HG03095 (cell line): ENCODE measurements around the gene TAS1R3.

Source experiments
- ATAC-seq: cut with Tn5 transposase; IDR thresholded peaks from one replicate; pipeline ENCODE4 v1.9.1; 2021; ENCODE audit warnings: moderate library complexity; ENCODE audit not compliant: unreplicated experiment

Gene TAS1R3

DNA sequence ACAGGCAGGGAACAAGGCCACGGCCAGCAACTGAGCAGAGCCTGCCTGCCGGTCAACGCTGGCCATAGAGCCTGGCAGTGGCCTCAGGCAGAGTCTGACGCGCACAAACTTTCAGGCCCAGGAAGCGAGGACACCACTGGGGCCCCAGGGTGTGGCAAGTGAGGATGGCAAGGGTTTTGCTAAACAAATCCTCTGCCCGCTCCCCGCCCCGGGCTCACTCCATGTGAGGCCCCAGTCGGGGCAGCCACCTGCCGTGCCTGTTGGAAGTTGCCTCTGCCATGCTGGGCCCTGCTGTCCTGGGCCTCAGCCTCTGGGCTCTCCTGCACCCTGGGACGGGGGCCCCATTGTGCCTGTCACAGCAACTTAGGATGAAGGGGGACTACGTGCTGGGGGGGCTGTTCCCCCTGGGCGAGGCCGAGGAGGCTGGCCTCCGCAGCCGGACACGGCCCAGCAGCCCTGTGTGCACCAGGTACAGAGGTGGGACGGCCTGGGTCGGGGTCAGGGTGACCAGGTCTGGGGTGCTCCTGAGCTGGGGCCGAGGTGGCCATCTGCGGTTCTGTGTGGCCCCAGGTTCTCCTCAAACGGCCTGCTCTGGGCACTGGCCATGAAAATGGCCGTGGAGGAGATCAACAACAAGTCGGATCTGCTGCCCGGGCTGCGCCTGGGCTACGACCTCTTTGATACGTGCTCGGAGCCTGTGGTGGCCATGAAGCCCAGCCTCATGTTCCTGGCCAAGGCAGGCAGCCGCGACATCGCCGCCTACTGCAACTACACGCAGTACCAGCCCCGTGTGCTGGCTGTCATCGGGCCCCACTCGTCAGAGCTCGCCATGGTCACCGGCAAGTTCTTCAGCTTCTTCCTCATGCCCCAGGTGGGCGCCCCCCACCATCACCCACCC is at the start of gene TAS1R3:
Gene TAS1R3, plus strand, starts transcription at position 213 of the 898 bp plus-strand sequence. Its CDS starts 66 bp downstream, at position 279.
- ATAC-seq = no peak

DNA sequence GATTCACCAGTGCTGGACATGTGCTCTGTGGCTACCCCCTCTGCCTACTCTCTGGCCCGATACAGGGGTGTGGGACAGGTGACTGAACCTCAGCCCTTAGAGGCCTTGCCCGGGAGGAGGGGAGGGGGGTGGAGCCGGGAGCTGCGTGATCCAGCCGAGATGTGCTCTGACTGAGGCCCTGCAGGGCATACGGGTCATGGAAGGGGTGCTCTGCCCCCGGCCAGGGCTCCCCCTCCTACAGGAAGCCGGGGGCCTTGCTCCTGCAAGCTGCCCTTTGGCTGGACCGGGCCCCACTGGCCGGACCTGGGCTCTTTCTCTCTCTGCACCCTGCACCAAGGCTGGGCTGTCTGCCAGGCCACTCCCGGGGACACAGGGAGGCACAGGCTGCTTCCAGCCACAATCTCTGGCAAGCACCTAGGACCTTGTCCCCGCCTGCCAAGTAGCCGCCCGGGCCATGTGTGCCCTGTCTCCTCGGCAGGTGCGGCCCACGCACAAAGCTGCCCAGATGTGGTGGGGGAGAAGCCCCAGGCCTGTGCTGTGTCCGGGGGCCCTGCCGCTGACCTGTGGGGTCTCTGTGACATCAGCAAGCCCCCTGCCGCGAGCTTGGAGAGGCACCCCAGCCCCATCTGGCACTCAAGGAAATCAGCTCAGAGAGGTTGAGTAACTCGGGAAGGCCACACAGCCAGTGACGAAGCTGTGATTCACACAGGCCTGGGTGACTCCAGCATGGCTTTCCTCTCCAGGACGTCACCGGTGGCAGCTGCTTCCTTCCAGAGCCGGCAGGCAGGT is 49.4 kb upstream of the TAS1R3 start:
- no peak for ATAC-seq

DNA sequence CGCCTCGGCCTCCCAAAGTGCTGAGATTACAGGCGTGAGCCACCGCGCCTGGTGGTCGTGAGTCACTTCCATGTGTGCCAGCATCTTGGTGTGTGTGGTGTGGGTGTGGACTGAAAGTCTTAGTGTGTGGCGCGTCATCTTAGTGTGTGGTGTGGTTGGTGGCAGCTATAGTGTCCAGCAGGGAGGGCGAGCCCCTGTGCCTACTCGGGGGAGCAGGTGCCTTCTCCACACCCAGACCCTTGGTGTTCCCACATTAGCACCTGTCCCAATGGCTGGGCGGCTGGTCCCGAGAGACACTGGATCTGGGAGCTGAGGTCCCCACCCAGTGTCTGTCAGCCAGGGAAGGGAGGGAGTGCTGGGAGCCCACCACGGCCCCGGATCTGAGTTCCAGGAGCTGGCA is 48.1 kb upstream of the TAS1R3 start:
- no peak for ATAC-seq

DNA sequence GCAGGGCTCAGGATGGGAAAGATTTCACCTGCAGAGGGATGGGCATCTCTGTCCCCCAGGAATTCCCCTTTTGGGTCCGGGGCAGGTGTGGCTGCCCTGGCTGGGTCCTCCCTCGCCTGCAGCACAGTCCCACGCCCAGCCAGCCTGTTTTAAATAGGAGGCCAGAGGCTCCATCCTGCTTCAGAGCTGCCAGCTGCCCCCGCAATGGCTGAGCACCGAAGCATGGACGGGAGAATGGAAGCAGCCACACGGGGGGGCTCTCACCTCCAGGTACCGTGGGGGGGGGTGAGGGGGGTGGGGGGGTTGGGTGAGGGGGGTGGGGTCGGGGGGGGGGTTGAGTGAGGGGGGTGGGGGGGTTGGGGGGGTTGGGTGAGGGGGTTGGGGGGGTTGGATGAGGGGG is 47.3 kb upstream of the TAS1R3 start:
- ATAC-seq = no peak

DNA sequence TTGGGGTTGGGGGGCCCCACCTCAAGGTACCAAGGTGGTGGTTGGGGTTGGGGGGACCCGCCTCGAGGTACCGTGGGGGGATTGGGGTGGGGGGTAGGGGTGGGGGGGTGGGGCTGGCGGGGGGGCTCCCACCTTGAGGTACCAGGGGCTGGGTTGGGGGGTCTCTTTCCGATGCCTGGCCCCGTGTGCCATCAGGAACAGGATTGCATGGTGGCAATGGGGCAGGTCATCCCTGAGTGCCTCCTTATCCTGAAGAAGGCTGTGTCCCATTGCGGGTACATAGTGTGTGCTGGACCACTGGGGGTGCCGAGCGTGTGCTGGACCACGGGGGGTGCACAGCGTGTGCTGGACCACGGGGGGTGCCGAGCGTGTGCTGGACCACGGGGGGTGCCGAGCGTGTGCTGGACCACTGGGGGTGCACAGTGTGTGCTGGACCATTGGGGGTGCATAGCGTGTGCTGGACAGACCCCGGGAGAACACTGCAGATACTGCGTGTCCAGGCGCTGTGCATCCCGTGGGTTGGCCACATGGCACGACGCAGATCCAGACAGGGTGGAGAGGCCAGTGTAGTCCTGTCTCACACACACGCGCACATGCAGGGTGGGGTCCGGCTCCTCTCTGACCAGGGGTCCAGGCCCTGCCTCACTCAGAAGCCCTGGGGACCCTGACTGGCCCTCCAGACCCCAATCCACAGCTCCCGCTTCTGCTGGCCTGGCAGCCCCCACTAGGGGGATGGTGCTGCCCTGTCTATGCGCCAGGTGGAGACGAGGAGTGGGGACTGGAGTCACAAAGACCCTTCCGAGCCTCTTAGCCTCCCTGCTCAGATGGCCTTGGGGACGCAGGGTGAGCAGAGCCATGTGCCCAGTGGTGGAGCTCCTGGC is 46.6 kb upstream of the TAS1R3 start:
- ATAC-seq = no peak

DNA sequence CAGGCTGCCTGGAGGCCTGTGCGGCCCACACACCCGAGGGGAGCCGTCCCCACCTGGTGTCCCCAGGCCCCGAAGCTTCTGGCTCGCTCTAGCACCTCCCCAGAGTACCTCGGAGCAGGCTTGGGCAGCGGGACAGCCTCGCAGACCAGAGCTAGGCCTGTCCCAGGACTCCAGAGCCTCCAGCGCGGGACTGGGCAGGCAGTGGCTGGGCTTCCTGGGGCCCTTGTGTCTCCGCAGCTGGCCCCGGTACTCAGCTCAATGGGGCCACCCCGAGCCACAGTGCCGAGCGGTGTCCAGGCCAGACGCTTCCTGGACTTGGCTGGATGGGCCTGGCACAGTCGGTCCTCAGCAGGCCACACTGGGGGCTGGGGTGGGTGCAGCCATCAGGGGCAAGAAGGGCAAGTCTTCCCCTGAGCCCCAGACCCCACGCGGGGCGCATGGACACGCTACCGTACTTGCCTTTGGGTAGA is 45.9 kb upstream of the TAS1R3 start:
- no peak for ATAC-seq

DNA sequence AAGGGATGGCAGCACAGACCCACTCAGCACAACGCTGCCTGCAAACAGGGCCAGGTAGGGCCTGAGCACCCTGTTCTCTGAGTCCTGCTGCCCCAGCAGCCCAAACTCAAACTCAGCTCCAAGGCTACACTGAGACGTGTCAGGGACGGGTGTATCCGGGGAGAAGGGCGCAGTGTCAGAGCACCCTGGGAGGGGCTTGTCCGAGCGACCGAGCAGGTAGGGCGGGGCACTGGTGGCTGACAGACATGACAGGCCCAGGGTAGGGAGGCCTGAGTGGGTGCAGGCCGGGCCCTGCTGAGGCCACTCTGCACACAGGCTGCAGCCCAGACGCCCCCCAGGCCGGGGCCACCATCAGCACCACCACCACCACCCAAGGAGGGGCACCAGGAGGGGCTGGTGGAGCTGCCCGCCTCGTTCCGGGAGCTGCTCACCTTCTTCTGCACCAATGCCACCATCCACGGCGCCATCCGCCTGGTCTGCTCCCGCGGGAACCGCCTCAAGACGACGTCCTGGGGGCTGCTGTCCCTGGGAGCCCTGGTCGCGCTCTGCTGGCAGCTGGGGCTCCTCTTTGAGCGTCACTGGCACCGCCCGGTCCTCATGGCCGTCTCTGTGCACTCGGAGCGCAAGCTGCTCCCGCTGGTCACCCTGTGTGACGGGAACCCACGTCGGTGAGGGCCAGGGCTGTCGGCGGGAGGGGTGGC is 45.3 kb upstream of the TAS1R3 start:
- no peak for ATAC-seq

DNA sequence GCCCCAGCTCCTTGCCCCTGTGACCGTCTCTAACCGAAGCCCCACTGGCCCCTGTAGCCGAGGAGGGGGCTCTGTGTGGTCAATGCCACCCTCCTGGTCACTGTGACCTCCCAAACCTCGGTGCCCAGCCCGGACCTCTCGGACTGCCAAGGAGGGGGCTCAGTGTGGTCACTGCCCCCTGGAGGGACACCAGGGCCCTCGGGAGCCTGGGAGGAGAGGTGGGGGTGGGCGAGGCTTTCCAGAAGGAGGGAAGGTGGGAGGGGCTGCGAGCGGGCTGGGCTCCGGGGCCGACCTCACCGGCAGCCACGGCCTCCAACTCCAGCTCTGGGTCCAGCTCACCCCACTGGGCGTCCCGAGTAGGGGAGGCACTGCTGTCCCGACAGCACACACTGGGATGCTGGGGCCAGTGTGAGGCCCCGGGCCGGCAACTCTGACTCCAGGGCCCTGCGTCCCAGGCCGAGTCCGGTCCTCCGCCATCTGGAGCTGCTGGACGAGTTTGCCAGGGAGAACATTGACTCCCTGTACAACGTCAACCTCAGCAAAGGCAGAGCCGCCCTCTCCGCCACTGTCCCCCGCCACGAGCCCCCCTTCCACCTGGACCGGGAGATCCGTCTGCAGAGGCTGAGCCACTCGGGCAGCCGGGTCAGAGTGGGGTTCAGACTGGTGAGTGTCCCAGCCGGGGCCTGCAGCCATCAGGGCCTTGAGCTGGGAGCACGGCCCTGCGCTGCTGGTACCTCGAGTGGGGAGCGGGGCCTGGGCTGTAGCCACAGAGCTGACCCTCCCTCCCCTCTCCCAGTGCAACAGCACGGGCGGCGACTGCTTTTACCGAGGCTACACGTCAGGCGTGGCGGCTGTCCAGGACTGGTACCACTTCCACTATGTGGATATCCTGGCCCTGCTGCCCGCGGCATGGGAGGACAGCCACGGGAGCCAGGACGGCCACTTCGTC is 44.5 kb upstream of the TAS1R3 start:
- no peak for ATAC-seq

DNA sequence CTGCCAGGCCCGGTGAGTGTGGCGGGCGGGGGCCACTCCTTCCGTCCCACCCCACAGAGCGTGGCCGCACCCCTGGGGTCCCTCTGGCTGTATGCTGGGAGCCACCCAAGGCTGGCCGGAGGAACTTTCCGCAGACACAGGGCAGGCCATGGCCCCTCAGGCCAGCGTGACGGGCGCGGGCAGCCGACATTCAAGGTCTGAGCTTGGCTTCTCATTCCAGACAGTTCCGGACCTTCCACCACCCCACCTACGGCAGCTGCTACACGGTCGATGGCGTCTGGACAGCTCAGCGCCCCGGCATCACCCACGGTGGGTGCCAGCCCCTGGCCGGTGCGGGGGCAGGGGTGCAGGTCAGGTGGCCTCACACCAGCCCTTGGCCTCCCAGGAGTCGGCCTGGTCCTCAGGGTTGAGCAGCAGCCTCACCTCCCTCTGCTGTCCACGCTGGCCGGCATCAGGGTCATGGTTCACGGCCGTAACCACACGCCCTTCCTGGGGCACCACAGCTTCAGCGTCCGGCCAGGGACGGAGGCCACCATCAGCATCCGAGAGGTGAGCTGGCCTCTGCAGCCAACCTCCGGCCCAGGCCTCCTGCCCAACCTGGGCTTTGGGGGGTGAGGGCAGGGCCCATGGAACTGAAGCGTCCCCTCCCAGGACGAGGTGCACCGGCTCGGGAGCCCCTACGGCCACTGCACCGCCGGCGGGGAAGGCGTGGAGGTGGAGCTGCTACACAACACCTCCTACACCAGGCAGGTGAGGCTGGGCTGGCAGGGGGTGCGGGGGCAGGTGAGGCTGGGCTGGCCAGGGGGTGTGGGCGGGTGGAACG is 43.6 kb upstream of the TAS1R3 start:
- ATAC-seq = no peak

DNA sequence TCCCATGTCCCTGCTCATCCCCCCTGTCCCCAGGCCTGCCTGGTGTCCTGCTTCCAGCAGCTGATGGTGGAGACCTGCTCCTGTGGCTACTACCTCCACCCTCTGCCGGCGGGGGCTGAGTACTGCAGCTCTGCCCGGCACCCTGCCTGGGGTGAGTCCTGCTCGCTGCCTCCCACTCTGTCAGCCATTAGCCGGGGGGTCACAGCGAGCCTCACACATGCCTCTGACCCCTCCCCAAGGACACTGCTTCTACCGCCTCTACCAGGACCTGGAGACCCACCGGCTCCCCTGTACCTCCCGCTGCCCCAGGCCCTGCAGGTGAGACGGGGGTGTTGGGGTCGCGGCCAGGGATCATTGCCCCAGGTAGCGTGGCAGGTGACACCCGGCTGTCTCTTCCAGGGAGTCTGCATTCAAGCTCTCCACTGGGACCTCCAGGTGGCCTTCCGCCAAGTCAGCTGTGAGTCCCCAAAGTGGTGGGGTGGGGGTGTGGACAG is 40.8 kb upstream of the TAS1R3 start:
- ATAC-seq = no peak

DNA sequence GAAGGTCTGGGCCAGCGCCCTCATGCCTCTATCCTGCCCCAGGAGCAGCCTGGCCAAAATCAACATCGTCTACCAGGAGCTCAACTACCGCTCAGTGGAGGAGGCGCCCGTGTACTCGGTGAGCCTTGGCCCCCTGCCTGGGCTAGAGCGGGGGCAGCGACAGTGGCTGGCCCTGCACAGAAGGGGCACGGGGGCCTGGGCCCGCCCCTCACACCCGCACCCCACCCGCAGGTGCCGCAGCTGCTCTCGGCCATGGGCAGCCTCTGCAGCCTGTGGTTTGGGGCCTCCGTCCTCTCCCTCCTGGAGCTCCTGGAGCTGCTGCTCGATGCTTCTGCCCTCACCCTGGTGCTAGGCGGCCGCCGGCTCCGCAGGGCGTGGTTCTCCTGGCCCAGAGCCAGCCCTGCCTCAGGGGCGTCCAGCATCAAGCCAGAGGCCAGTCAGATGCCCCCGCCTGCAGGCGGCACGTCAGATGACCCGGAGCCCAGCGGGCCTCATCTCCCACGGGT is 40.0 kb upstream of the TAS1R3 start:
- ATAC-seq = no peak

DNA sequence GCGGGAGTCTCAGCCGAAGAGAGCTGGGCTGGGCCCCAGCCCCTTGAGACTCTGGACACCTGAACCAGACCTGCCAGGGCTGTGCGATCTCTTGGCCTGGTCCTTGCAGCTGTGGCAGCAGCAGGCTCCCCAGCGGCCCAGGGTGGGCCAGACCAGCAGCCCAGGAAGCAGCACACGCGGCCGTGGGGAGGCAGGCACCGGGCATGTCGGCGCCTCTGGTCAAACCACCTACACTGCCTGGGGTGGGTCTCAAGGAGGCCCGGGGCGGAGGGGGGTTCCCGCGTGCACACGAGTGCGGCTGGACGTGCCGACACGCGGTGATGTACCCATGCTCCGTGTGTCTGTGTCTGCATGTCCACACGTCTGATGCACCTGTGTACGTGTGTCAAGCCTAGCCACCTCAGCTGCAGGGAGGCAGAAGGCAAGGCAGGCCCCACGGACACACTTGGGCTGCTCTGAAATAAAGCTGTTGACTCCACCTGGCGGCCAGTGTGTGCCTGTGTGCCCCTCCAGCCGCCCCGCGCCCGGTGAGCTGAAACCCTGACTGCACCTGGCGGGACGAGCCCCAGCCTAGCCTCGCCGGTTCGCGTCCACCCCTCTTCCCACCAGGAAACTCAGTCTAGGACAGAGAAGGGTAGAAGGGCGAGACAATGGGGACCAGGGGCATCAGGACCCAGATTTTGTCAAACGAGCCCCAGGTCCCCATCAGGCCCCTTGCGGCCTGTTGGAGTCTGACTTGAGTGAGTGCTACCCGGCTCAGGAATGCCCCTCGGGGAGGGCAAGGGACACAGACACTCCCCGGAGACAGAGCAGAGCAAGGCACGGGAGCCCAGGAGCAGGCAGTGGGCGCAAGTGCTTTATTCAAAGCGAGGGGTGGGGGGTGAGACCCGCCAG is 39.3 kb upstream of the TAS1R3 start:
- ATAC-seq = no peak

DNA sequence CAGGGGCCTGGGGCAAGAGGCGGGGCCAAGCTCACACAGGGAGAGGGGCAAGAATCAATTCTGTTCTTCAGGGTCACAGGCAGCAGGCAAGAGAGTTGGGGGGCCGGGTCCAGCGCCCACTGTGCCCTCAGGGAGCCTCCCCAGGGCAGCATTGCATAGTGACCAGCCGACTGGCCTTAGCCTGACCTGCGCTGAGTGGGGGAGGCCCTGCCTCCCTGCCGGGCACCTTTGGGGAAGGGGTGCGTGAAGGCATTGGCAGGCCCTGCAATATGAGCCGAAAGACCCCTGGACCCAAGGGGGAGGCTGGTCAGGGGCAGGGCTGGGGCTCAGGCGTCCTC is 38.7 kb upstream of the TAS1R3 start:
- ATAC-seq = no peak

DNA sequence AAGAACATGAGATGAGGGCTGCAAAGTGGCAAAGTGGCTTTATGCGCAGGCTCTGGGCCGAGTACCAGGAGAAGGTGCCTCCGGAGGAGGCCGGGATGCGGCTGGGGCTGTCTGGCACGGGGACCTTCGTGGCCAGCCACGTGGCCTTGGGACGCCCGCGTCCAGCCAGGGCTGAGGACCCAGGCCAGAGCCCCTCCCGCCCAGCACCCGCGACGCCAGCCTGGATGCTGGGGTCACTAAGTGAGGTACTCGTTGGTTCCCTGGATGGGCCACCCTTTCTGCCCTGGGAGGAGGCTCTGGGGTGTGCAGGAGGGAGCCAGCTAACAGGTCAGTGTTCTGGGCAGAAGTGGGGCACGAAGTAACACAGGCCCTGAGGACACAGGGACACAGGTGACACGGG is 38.2 kb upstream of the TAS1R3 start:
- ATAC-seq = no peak

DNA sequence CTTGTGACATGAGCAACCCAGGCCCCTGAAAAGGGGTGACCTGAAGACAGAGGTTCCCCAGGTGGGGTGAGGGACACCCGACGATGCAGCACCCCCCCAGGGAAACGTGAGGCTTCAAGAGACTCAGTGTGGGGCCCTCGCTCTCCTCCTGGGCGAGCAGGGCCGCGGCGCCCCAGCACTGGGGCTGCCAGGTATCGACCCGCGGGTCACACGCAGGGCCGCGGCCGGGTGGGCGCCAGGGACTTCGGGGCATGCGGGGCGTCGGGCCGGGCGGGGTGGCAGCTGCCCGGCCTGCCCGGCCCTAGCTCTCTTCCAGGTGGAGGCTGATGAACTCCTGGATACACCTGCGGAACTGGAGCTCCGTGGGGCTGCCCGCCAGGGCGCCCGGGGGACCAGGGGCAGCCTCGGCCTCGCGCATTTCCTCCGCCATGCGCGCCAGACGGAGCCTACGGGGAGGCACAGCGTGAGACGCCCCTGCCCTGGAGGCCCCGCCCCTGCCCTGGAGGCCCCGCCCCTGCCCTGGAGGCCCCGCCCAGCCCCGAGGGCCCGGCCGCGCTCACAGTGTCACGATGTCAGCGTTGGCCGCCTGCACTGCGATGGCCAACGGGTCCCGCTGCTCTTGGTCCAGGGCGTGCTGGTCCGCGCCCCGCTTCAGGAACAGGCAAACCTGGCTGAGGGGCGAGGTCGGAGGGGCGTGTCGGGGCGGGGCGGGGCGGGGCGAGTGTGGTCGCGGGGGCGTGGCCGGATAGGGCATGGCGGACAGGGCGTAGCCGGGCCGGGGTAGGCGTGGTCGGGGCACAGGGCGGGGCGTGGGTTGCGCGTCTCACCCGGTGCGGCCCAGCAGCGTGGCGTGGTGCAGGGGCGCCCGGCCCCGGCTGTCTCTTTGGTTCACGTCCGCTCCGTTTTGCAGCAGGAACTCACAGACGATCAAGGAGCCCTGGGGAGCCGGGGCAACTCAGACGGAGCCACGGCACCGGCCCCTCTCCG is 37.5 kb upstream of the TAS1R3 start:
- ATAC-seq = no peak
